Loucy (cell line): ENCODE results near the gene PEX14.

Source experiments
- H2AFZ ChIP-seq: fragments of 200-600 bp; sonication (generic); 2 replicates; pipeline ENCODE4 v1.6.0; 2016; ENCODE audit warnings: antibody characterized with exemption, mild to moderate bottlenecking, low read length, moderate library complexity
- H3F3A ChIP-seq: fragments of 200-600 bp; 2 replicates; pipeline ENCODE4 v1.6.0; 2016; ENCODE audit warnings: antibody characterized with exemption, low read depth, mild to moderate bottlenecking
- H3K27me3 ChIP-seq: fragments of 200-600 bp; sonication (generic); 2 replicates; pipeline ENCODE4 v1.6.1; 2014; ENCODE audit warnings: low read length, mild to moderate bottlenecking; ENCODE audit not compliant: insufficient read depth, poor library complexity, severe bottlenecking
- H3K36me3 ChIP-seq: fragments of 200-600 bp; sonication (generic); 2 replicates; pipeline ENCODE4 v1.6.1; 2016; ENCODE audit warnings: low read length; ENCODE audit not compliant: insufficient read depth
- H3K4me1 ChIP-seq: fragments of 200-600 bp; sonication (generic); 2 replicates; pipeline ENCODE4 v1.5.1; 2014; ENCODE audit warnings: low read length, mild to moderate bottlenecking; ENCODE audit not compliant: insufficient read depth, poor library complexity, severe bottlenecking
- H3K4me2 ChIP-seq: fragments of 200-600 bp; sonication (generic); 2 replicates; pipeline ENCODE4 v1.6.0; 2014; ENCODE audit warnings: antibody characterized with exemption, low read length, low read depth, mild to moderate bottlenecking; ENCODE audit not compliant: poor library complexity, severe bottlenecking
- H3K4me3 ChIP-seq: fragments of 200-600 bp; sonication (generic); 2 replicates; pipeline ENCODE4 v1.5.1; 2014; ENCODE audit warnings: low read length, mild to moderate bottlenecking, mixed read lengths; ENCODE audit not compliant: poor library complexity, severe bottlenecking
- H3K79me2 ChIP-seq: fragments of 200-600 bp; sonication (generic); 2 replicates; pipeline ENCODE4 v1.6.1; 2014; ENCODE audit warnings: low read length; ENCODE audit not compliant: insufficient read depth
- H3K9ac ChIP-seq: fragments of 200-600 bp; sonication (generic); 2 replicates; pipeline ENCODE4 v1.6.0; 2014; ENCODE audit warnings: mild to moderate bottlenecking, low read depth, low read length, moderate library complexity; ENCODE audit not compliant: poor library complexity, severe bottlenecking
- H3K9me2 ChIP-seq: fragments of 200-600 bp; sonication (generic); replicated peaks from 2 replicates; pipeline ENCODE4 v1.6.1; 2016; ENCODE audit warnings: low read depth, low read length, mixed read lengths
- H3K9me3 ChIP-seq: fragments of 200-600 bp; sonication (generic); 2 replicates; pipeline ENCODE4 v1.6.1; 2014; ENCODE audit warnings: mild to moderate bottlenecking, antibody characterized with exemption, low read length, low read depth; ENCODE audit not compliant: insufficient read depth
- H4K20me1 ChIP-seq: fragments of 200-600 bp; sonication (generic); 2 replicates; pipeline ENCODE4 v1.6.0; 2014; ENCODE audit warnings: antibody characterized with exemption, low read length, mild to moderate bottlenecking; ENCODE audit not compliant: insufficient read depth, poor library complexity, severe bottlenecking
- CTCF ChIP-seq: fragments of 200-600 bp; sonication (generic); conservative IDR thresholded peaks from 2 replicates; pipeline ENCODE4 v1.5.1; 2014; ENCODE audit warnings: mild to moderate bottlenecking, antibody characterized with exemption, low read length
- EZH2phosphoT487 ChIP-seq: fragments of 200-600 bp; IDR thresholded peaks from 2 replicates; pipeline ENCODE4 v1.6.1; 2018; ENCODE audit warnings: antibody characterized with exemption, mild to moderate bottlenecking, moderate library complexity, borderline replicate concordance

PEX14 gene

GRCh38 chr1:10601342-10602070, 126.8 kb downstream of the PEX14 start:
- peaks cover 5% of the 10 kb centered on the region for H3K4me1 ChIP-seq
- no peak overlapping the region for H2AFZ ChIP-seq
- no peak overlapping the region for H3K9ac ChIP-seq
- no peak for TF ChIP-seq EZH2phosphoT487
- no peak for TF ChIP-seq CTCF
- H3K4me3 ChIP-seq: no peak overlapping the region
- no peak overlapping the region for H3K4me2 ChIP-seq
- peaks cover 21% of the 10 kb centered on the region; the same call in 1 of the 2 replicates for H3K36me3 ChIP-seq
- H4K20me1 ChIP-seq: no peaks in the 10 kb centered on the region
- no peaks in the 10 kb centered on the region for H3K79me2 ChIP-seq
- H3F3A ChIP-seq: no peaks in the 10 kb centered on the region
- no peaks in the 10 kb centered on the region for H3K9me3 ChIP-seq
- H3K27me3 ChIP-seq: no peaks in the 10 kb centered on the region
- H3K9me2 ChIP-seq: no peaks in the 10 kb centered on the region

DNA sequence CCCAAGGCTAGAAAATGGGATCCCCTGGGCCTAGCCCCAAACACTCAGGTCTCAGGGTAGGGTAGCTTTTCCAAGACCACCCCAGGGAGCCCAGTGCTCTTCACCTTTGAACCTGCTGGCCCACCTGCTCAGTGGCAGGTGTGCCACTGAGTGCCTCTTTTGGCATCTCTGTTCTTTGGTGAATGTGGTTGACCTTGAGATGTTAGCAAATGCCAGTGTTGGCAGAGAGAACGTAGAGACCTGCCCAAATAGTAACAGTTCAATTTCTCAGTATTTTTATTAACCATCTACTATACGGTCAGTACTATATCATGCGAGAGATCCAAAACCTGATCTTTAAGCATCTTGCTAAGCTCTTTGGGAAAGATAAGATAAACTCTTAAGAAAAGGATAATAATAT, 128.2 kb downstream of the PEX14 start:
- TF ChIP-seq EZH2phosphoT487: no peak
- no peak for TF ChIP-seq CTCF

GRCh38 chr1:10604966-10605365, 130.2 kb downstream of the PEX14 start:
- Histone ChIP-seq H3K79me2 (no peaks in the 10 kb centered on the region), H4K20me1 (no peaks in the 10 kb centered on the region), H3K9ac (no peak overlapping the region), H3K36me3 (peaks cover 10% of the 10 kb centered on the region; the same call in 1 of the 2 replicates), H3K4me3 (no peak overlapping the region), H3K4me1 (no peaks in the 10 kb centered on the region), H3K9me3 (no peaks in the 10 kb centered on the region), H3F3A (no peaks in the 10 kb centered on the region), H3K27me3 (no peaks in the 10 kb centered on the region), H3K4me2 (no peak overlapping the region), H3K9me2 (no peaks in the 10 kb centered on the region), H2AFZ (no peak overlapping the region)
- TF ChIP-seq EZH2phosphoT487 (no peak), CTCF (no peak)

More for the DNA sequence above, 128.2 kb downstream of the PEX14 start:
- peaks cover 5% of the 10 kb centered on the region for H3K4me1 ChIP-seq
- no peaks in the 10 kb centered on the region for H3K9me3 ChIP-seq
- H3K27me3 ChIP-seq: no peaks in the 10 kb centered on the region
- no peaks in the 10 kb centered on the region for H3F3A ChIP-seq
- peaks cover 21% of the 10 kb centered on the region; the same call in 1 of the 2 replicates for H3K36me3 ChIP-seq
- no peak overlapping the region for H3K4me2 ChIP-seq
- H3K79me2 ChIP-seq: no peaks in the 10 kb centered on the region
- H3K9ac ChIP-seq: no peak overlapping the region
- H4K20me1 ChIP-seq: no peaks in the 10 kb centered on the region
- no peak overlapping the region for H2AFZ ChIP-seq
- H3K4me3 ChIP-seq: no peak overlapping the region
- H3K9me2 ChIP-seq: no peaks in the 10 kb centered on the region
